ENCODE results near the gene PDLIM5. TPM values are rescaled to one million over a fixed set of nuclear protein-coding genes. Genes with fewer than 3 reads are reported as not detected.

The PDLIM5 gene
- total and polyA plus RNA-seq, 2 of the 8 experiments (the other 6 are each of a cell fraction or from before 2014, with no cell fraction given): 37.3 to 62.1 TPM

DNA sequence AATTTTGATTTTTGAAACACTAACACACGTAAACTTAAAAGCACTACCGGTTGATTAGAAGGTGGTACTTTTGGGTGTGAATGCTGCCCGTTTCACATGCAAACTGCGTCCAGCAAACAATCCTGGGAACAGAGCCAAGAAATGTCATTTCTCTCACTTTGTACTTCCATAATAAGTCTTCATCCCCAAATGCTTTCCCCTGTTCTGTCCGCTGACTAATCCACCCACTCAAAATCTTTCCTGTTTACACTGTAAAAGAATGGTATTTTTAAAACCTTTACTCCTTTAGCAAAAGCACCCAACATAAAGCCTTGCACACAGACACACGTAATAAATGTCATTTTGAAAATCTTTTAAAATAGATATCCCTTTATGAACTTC, 39.1 kb upstream of the PDLIM5 start:
- H2AK5ac ChIP-seq (ENCODE audit: low read depth, low read length): no peak overlapping the region
- no peak overlapping the region for H2BK5ac ChIP-seq (ENCODE audit: low read depth, low read length)
- no peak overlapping the region for H3K23ac ChIP-seq (ENCODE audit: insufficient read length)
- no peak for FAIRE-seq
- H3K56ac ChIP-seq (replicated peaks; ENCODE audit: insufficient read length, low read depth, low read length): no peak overlapping the region
- CTCF ChIA-PET (ENCODE audit: partially characterized antibody): no interaction called here
- no peak for DNase-seq (ENCODE audit: low read depth in 1 of 2, low spot score in 2 of 2)
- H3K9me3 ChIP-seq (ENCODE audit: insufficient read depth in 2 of 2, low read depth in 1 of 2, low read length in 1 of 2): peaks cover 0 to 3% of the 10 kb centered on the region in 2 experiments; a peak in 1 of 4 replicates
- H4K91ac ChIP-seq (replicated peaks; ENCODE audit: insufficient read length, low read length): no peak overlapping the region
- 95% methylated on average over 6 of the region's 6 CpGs; no CpG with 5 or more reads in 1 of the 2 experiments for WGBS, 2 experiments (ENCODE audit: extremely low coverage in 1 of 2, insufficient coverage in 1 of 2, insufficient read length in 1 of 2, insufficient replicate concordance in 2 of 2, low coverage in 1 of 2, low lambda C conversion rate in 2 of 2, missing lambda C conversion rate in 1 of 2)
- H2BK120ac ChIP-seq (replicated peaks; ENCODE audit: low read depth, low read length): no peak overlapping the region
- H3K4ac ChIP-seq (replicated peaks; ENCODE audit: insufficient read length, low read depth, low read length): no peak overlapping the region
- peaks cover 0 to 1% (median 0%) of the 10 kb centered on the region in 4 experiments; a peak in 1 of 7 replicates for H3K27me3 ChIP-seq (replicated peaks in 1 of 4; ENCODE audit: control insufficient read depth in 3 of 4, extremely low read depth in 1 of 4, insufficient read depth in 3 of 4, low read length in 3 of 4)
- H2BK12ac ChIP-seq (ENCODE audit: low read depth, low read length): no peak overlapping the region
- H4K5ac ChIP-seq (ENCODE audit: insufficient read length, low read depth, low read length): no peak overlapping the region
- no peak overlapping the region for H2BK20ac ChIP-seq (ENCODE audit: low read length)
- no peak overlapping the region for H3K4me3 ChIP-seq (ENCODE audit: extremely low read depth in 1 of 4, insufficient read depth in 2 of 4, low read depth in 3 of 4, low read length in 4 of 4)
- H3K18ac ChIP-seq (ENCODE audit: extremely low read depth, low read length): no peak overlapping the region
- H3K4me1 ChIP-seq (replicated peaks in 1 of 4; ENCODE audit: control insufficient read depth in 3 of 4, insufficient read depth in 4 of 4, low read length in 3 of 4): peaks cover 0 to 12% (median 4%) of the 10 kb centered on the region in 4 experiments; a peak in 3 of 7 replicates
- H4K20me1 ChIP-seq (replicated peaks in 1 of 2; ENCODE audit: control insufficient read depth in 1 of 2, insufficient read depth in 2 of 2, low read length in 2 of 2): no peaks in the 10 kb centered on the region
- H3K79me1 ChIP-seq (ENCODE audit: low read depth, low read length): no peaks in the 10 kb centered on the region
- no peaks in the 10 kb centered on the region for H3K79me2 ChIP-seq (ENCODE audit: control insufficient read depth in 1 of 2, insufficient read depth in 2 of 2, low read length in 2 of 2)
- no peak overlapping the region for H3K27ac ChIP-seq (ENCODE audit: low read depth, low read length)
- H3K9ac ChIP-seq (replicated peaks in 1 of 4; ENCODE audit: extremely low read depth in 1 of 4, low read depth in 3 of 4, low read length in 3 of 4): no peak overlapping the region
- H3K23me2 ChIP-seq (ENCODE audit: low read depth, low read length): no peaks in the 10 kb centered on the region
- H2AFZ ChIP-seq (ENCODE audit: low read length): no peak overlapping the region; the same call in 1 of the 2 replicates
- POLR2A ChIA-PET (ENCODE audit: partially characterized antibody): no interaction called here
- TF ChIP-seq CHD1 (IDR thresholded peaks at IDR 0.05; ENCODE audit: low read depth, low read length): no peak
- no peak for TF ChIP-seq POLR2AphosphoS5 (IDR thresholded peaks at IDR 0.05; ENCODE audit: low read depth, low read length)
- TF ChIP-seq SP4 (IDR thresholded peaks at IDR 0.05; ENCODE audit: low read length): no peak
- TF ChIP-seq, protein P1, sequence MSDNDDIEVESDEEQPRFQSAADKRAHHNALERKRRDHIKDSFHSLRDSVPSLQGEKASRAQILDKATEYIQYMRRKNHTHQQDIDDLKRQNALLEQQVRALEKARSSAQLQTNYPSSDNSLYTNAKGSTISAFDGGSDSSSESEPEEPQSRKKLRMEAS (IDR thresholded peaks at IDR 0.05): no peak
- no peak for TF ChIP-seq RFX5 (IDR thresholded peaks at IDR 0.05; ENCODE audit: borderline replicate concordance, low read depth, low read length)
- TF ChIP-seq POLR2A (IDR thresholded peaks at IDR 0.05; ENCODE audit: control extremely low read depth in 1 of 2, low read depth in 2 of 2, low read length in 2 of 2): no peak
- H3K4me2 ChIP-seq (ENCODE audit: insufficient read depth in 1 of 2, low read depth in 2 of 2, low read length in 2 of 2): no peak overlapping the region
- H3K14ac ChIP-seq (ENCODE audit: insufficient read length): no peak overlapping the region
- H2BK15ac ChIP-seq (ENCODE audit: low read length): no peak overlapping the region
- no peaks in the 10 kb centered on the region for H3K36me3 ChIP-seq (ENCODE audit: control insufficient read depth in 2 of 4, insufficient read depth in 4 of 4, low read length in 3 of 4)
- no peak overlapping the region for H4K8ac ChIP-seq (ENCODE audit: extremely low read depth, insufficient read depth, low read length)

Measured in H1 (cell line).